Suppressor macrophage treated with lipopolysaccharide for 4 hours (primary cell): Measurements from ENCODE around the gene FBXL5.
A peak's percentile ranks its signal among the peaks of the same experiment; 100 is the strongest.

Experiments
- DNase-seq: peaks from one replicate; pipeline ENCODE4 v3.0.0-alpha.2; 2020

FBXL5 gene

GRCh38 chr4:15676899-15677298 lies 21.7 kb upstream of the FBXL5 start:
- DNase-seq = no peak

DNA sequence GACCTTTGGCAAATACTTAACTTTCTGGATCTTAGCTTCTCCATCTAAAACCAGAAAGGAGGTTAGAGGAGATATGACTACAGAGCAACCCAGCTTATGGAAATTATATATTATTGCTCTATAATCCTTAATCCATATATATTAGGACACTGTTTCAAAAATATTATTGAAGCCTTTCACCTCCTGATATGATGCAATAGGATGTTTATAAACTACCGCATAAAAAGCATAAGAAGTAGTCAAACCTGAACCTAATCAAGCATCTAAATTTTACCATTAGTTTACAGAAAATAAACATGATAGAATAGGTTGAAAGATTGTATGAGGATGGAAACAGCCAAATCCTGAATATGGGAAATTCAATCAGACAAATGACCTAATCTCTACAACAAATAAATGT lies 20.9 kb upstream of the FBXL5 start:
- DNase-seq = no peak

DNA sequence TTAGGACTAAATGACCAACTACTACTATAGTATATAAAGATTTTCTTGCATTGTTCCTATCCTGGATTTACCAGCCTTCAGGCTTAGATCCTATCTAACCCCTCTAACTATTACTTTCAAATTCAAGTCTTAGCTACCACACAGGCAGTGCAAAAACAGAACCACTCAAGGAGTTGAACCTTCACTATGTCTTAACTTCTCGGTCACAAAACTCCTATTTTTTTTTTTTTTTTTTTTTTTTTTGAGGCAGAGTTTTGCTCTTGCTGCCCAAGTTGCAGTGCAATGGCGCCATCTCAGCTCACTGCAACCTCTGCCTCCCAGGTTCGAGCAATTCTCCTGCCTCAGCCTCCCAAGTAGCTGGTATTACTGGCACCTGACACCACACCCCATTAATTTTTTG lies 20.2 kb upstream of the FBXL5 start:
- no peak for DNase-seq

GRCh38 chr4:15674926-15675325 lies 19.8 kb upstream of the FBXL5 start:
- no peak for DNase-seq

DNA sequence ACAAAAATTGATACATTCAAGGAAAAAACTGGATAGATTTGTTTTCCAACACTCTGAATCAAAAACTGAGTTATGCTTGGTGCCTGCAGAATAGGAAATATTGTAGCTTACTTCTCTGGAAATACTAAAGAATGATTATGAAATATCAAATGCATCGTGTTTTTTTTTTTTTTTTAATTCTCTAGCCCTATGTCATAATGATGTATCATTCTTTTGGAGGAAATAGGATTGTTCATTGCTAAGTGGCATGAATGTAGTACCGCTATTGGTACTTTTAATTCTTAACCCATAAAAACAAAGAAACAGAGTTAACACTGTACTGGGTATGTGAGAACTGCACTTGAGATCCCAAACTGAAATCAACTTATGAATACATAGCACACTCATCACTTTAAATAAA lies 18.9 kb upstream of the FBXL5 start:
- no peak for DNase-seq

DNA sequence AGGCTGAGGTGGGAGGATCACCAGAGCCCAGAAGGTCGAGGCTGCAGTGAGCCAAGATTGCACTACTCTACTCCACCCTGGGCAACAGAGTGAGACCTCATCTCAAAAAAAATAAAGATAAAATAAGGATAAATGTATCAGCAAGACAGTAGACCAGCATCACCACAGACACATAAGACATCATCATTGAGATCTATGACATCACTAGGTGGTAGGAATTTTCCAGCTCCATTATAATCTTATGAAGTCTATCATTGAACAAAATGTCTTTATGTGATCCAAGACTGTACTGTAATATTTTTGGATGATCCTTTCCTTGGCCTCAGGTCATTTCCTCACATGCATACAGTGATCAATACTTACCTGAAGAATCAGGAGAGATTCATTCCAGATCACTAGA lies 18.2 kb upstream of the FBXL5 start:
- no peak for DNase-seq

DNA sequence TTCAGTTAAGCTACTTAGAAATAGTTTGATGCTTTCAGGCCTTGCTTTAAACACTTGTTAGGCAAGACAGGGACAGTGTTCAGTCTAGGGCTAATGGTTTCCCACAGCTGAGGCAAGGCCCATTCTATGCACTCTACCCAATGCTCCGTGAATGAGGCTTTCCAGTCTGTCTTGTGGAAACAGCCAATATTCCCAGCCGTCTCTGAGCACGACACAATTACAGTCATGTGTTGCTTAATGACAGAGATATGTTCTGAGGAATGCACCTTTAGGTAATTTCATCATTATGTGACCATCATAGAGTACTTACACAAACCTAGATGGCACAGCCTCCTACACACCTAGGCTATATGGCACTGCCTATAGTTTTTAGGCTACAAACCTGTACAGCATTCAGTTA lies 16.9 kb upstream of the FBXL5 start:
- DNase-seq = no peak

GRCh38 chr4:15670576-15670975 lies 15.4 kb upstream of the FBXL5 start:
- DNase-seq = no peak

DNA sequence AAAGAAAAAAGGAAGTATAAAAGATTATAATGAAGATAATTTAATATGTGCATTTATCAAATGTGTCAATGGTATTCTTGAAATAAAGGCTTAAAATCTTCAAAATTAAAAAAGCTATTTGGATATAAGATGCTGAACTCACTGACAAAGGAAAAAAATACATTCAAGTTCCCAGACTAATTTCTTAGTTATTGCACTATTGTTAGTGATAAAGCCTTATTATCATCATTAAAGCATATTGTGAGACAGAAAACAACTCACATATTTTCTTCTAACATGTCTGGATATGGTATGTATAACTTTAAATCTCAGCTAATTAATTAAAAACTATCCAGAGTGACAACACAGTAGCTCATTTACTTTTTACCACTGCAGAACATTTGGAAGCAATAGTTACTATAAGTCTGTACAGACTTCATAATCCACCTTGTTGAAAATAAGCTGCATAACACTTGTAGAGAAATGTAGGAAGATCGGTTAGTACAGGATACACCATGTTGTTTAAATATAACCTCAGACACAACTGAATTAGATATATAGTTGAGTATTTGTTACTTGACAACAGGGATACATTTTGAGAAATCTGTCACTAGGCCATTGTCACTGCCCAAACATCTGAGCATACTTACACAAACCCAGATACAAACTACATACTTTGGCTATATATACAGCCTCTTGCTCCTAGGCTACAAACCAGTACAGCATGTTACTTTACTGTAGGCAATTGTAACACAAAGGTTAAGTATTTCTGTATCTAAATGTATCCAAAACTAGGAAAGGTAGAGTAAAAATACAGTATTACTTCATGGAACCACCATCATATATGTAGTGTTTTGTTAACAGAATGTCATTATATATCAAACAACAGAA lies 13.6 kb upstream of the FBXL5 start:
- no peak for DNase-seq

DNA sequence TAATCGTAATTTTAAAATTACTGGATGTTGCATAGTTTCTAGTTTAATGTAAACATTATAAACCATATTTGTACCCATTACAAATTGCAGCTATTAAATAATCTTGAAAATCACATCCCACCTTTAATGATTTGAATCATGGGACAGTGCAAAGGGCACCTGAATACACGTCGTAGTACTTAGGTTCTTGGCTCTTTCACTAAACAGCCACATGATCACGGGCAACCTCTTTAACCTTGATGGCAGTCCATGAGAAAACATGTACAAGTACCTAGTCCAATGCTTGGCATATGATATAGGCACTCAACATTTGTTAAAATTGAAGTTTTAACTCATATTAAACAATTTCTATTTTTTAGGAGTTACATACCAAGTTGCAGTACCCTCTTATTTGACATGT lies 11.8 kb upstream of the FBXL5 start:
- no peak for DNase-seq

DNA sequence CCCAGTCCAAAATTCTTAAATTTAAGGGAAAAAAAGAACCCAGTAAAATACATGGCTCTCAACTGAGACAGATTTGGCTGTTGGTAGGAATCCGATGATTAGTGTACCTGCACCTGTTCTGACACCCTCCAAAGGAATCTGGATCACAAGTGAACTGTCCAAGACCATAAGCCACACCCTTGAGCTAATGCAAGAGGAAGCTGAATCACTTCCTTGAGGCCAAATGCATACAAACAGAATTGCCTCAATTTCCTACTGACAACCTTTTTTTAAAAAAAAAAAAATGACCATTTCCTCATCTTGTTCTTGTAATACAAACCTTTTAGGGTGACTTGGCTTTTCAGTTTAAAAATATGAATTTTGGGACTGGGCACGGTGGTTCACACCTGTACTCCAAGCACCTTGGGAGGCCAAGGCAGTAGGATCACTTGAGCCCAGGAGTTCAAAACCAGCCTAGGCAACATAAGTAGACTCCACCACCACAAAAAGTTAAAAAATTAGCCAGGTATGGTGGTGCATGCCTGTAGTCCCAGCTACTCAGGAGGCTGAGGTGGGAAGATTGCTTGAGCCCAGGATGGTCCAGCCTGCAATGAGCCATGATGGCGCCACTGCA lies 10.7 kb upstream of the FBXL5 start:
- peak; percentile 80 for DNase-seq

- peak; percentile 94 for DNase-seq
These were observed 4.8 kb upstream of the FBXL5 start for GRCh38 chr4:15659768-15660570.

- DNase-seq = no peak
These were observed 3.6 kb upstream of the FBXL5 start for GRCh38 chr4:15658781-15659180.

DNA sequence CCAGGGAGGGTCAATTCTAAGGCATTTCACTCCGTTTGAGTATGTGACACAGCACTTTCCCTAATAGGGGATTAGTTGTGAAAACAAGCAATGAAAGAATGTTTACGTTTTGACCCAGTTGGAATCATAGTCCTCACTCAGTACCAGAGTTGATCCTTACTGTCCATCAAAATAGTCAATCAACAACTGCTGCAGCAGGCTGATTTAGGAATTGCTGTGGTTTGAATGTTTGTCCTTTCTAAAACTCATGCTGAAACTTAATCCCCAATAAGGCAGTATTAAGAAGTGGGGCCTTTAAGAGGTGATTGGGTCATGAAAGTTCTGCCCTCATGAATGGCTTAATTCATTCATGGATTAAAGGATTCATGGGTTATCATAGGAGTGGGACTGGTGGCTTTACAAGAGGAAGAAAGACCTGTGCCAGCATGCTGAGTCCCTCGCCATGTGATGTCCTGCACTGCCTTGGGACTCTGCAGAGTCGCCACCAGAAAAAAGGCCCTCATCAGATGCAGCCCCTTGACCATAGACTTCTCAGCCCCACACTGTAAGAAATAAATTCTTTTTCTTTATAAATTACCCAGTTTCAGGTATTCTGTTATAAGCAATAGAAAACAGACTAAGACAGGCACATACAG lies 3.1 kb upstream of the FBXL5 start:
- no peak for DNase-seq

DNA sequence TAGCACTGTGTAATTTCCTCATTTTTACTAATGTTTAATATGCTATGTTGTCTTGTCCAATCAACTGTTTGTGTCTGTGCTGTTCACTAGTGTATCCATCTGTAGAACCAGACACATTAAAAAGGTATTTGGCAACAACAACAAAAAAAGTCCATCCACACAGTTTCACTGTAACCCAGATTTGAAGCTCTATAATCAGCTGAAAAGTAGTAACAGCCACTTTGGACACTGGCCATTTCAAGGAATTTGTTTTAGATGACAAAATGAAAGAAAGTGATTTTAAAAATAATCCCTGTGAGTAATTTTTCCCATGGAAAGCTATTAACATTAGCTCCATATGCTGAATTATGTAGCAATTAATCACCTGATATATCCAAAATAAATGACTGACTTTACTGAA lies 2.2 kb upstream of the FBXL5 start:
- no peak for DNase-seq

DNA sequence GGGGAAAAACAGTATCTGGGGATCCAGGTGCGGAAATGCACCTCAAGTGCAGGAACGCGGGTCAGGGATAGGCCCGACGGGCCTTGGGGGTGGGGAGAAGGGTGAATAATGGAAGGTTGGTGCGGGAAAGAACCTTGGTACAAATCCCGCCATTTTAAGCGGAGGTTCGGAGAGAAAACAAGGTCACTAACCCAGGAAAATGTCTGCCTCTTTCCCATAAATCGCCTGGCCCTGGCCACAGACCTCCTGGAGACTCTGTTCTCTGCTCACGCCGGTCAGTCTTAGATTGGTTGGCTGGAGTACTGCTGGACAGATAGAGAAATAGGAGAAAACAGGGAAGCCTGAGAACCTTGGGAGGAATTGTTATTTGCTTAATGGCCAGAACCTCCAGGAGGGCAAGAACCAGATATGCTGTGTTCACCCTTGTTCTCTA lies 897 bp upstream of the FBXL5 start:
- DNase-seq = no peak

GRCh38 chr4:15654593-15655222 lies 449 bp downstream of the FBXL5 start:
- peak; percentile 57 for DNase-seq

- no peak for DNase-seq
These were observed 1.1 kb downstream of the FBXL5 start for GRCh38 chr4:15653864-15654592.

DNA sequence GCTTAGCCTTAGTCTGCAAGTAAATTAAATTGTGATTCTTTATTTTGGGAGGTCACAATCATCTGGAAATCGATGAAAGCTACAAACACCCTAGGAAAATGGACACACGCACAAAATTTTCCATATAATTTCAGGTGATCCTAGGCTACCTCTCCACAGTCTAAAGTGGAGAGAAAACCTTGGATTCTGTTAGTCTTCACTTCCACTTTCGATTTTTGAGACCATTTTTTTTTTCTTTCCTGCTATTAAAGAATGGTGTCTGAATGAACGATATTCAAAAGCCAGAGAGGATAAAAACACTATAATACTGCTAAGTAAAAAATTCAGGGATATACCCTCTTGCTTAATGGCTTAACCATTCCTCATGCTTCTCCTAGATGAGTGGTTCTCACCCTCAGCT lies 1.7 kb downstream of the FBXL5 start:
- DNase-seq = no peak

DNA sequence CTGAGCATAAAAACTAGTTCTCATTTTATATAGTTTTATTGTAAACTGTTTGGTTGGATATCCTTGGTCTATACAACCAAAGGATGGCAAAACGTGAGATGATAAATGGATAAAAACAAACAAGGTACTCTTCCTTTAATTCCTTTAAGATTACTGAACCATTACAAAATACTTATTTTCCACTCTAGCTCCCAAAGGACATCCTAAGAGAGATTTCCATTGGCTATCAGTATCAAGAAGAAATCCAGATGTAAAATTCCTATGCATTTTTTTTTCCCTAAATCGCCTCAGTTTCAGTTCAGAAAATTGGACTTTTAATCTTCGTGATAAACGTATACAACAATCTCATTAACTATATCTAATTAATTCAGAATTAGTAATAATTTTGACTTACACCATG lies 2.3 kb downstream of the FBXL5 start:
- DNase-seq = no peak

DNA sequence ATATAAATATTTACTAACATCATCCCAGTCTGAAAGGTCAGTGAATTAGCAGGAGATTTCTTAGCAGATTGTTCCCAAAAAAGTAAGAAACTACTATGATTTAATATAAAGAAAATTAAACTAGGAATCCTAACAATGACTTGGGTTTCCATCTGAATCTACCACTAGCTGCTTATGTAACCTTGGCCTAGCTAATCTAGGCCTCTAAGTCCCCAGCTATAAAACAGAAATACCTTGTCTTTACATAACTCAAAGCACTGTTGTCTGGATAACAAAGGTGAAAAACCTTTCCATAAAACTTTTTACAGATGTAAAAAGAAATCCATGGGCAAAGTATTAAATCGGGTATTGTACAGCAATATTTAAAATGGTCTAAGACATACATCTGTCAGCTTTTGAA lies 3.0 kb downstream of the FBXL5 start:
- no peak for DNase-seq

DNA sequence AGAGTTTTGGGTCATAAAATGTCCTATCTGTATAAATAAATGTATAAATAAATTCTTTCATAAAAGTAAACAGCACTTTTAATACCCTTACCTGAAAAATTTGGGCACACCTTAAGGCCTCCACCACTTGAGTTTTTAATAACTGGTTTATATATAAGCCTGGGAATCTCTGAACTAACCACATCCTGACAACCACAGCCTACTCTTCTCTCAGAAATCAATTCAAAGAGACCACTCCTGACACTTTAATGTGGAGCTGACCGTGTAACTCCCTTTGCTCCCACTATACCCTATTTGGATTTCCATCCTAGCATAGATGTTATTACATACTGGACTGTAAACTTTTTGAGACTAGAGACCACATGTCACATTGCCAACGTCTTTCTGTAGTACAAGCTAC lies 3.5 kb downstream of the FBXL5 start:
- no peak for DNase-seq
